22Rv1 (cell line): ENCODE results near the gene FLII.

Experiments
- ZFX ChIP-seq: fragments of 450-650 bp; IDR thresholded peaks from 2 replicates; pipeline ENCODE4 v1.6.1; 2017; ENCODE audit warnings: antibody characterized with exemption, borderline replicate concordance
- TF ChIP-seq, protein P1 (sequence below): fragments of 450-650 bp; IDR thresholded peaks from 2 replicates; pipeline ENCODE4 v1.5.1; 2017; ENCODE audit warnings: mild to moderate bottlenecking

DNA sequence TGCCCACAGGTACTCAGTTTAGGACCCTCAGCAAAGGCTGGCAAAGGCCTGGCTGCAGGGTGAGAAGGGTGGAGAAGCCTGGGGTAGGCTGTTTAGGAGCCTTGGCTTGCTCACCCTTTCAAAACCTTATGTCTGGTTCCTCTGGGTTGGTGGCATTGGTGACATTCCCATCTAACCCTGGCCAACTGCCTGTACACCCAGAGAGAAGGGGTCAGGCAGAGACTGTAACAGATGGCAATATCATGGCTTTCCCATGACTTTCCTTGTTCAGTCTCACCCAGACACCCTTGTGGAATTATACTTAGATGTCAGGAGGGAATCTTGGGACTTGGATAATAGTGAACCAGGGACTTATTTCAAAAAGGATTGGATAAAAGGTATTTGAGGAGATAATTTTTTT lies 51.6 kb downstream of the FLII start:
- TF ChIP-seq, protein P1, sequence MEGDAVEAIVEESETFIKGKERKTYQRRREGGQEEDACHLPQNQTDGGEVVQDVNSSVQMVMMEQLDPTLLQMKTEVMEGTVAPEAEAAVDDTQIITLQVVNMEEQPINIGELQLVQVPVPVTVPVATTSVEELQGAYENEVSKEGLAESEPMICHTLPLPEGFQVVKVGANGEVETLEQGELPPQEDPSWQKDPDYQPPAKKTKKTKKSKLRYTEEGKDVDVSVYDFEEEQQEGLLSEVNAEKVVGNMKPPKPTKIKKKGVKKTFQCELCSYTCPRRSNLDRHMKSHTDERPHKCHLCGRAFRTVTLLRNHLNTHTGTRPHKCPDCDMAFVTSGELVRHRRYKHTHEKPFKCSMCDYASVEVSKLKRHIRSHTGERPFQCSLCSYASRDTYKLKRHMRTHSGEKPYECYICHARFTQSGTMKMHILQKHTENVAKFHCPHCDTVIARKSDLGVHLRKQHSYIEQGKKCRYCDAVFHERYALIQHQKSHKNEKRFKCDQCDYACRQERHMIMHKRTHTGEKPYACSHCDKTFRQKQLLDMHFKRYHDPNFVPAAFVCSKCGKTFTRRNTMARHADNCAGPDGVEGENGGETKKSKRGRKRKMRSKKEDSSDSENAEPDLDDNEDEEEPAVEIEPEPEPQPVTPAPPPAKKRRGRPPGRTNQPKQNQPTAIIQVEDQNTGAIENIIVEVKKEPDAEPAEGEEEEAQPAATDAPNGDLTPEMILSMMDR, result no peak
- TF ChIP-seq ZFX, result no peak
